ENCODE results near the gene MEIS3. TPM values are rescaled to one million over a fixed set of nuclear protein-coding genes. Genes with fewer than 3 reads are reported as not detected.

The MEIS3 gene
- total RNA-seq, 2 experiments from 2014 or later, result 1.3 TPM; not detected in 1

GRCh38 chr19:47374876-47375693 is 44.2 kb downstream of the MEIS3 start:
- no peak for DNase-seq (ENCODE audit: low spot score)
- no peak overlapping the region for H3K27ac ChIP-seq (ENCODE audit: low read depth, low read length, poor library complexity, severe bottlenecking)
- no peaks in the 10 kb centered on the region for H3K79me2 ChIP-seq (ENCODE audit: insufficient read depth, low read depth, low read length)
- H3K9me2 ChIP-seq (ENCODE audit: insufficient read depth, low read length), result no peaks in the 10 kb centered on the region
- no peak overlapping the region for H2AFZ ChIP-seq (ENCODE audit: low read length)
- H3K4me2 ChIP-seq (ENCODE audit: low read length), result no peak overlapping the region
- H3K4me1 ChIP-seq (ENCODE audit: insufficient read depth, low read length, poor library complexity, severe bottlenecking), result no peaks in the 10 kb centered on the region
- TF ChIP-seq EZH2phosphoT487 (IDR thresholded peaks at IDR 0.05; ENCODE audit: borderline replicate concordance, low read depth, low read length) (no peak), CTCF (conservative IDR thresholded peaks at IDR 0.05; ENCODE audit: low read length) (no peak)
- no peaks in the 10 kb centered on the region for H3K9me3 ChIP-seq (ENCODE audit: low read length)
- CTCF ChIA-PET (ENCODE audit: unreplicated experiment), result interaction anchor here (0.5 kb wide), 1 partner anchor 293 kb away, joined by 3 read pairs; no protein-coding TSS in a partner anchor
- H4K20me1 ChIP-seq (ENCODE audit: insufficient read depth, low read length), result no peaks in the 10 kb centered on the region
- H3K4me3 ChIP-seq (ENCODE audit: low read depth, low read length, poor library complexity, severe bottlenecking), result no peak overlapping the region
- no TSS peak for BruUV-seq (replicated peaks)
- POLR2A ChIA-PET, result no interaction called here
- intact Hi-C loops (cut with micrococcal nuclease; ENCODE audit: unreplicated experiment), result no loop called here
- H3K36me3 ChIP-seq (ENCODE audit: insufficient read depth, low read length), result peaks cover 83% of the 10 kb centered on the region

GRCh38 chr19:47373246-47374240 is 45.8 kb downstream of the MEIS3 start:
- no peak for TF ChIP-seq CTCF (conservative IDR thresholded peaks at IDR 0.05; ENCODE audit: low read length)
- TF ChIP-seq EZH2phosphoT487 (IDR thresholded peaks at IDR 0.05; ENCODE audit: borderline replicate concordance, low read depth, low read length), result no peak
- Histone ChIP-seq H3K9me3 (ENCODE audit: low read length) (no peaks in the 10 kb centered on the region), H3K4me2 (ENCODE audit: low read length) (no peak overlapping the region), H3K27ac (ENCODE audit: low read depth, low read length, poor library complexity, severe bottlenecking) (no peak overlapping the region), H3K4me1 (ENCODE audit: insufficient read depth, low read length, poor library complexity, severe bottlenecking) (no peaks in the 10 kb centered on the region), H3K36me3 (ENCODE audit: insufficient read depth, low read length) (peaks cover 92% of the 10 kb centered on the region), H3K4me3 (ENCODE audit: low read depth, low read length, poor library complexity, severe bottlenecking) (no peak overlapping the region), H4K20me1 (ENCODE audit: insufficient read depth, low read length) (no peaks in the 10 kb centered on the region), H3K9me2 (ENCODE audit: insufficient read depth, low read length) (no peaks in the 10 kb centered on the region), H2AFZ (ENCODE audit: low read length) (no peak overlapping the region), H3K79me2 (ENCODE audit: insufficient read depth, low read depth, low read length) (no peaks in the 10 kb centered on the region)
- intact Hi-C loops (cut with micrococcal nuclease; ENCODE audit: unreplicated experiment), result no loop called here
- no peak for DNase-seq (ENCODE audit: low spot score)
- POLR2A ChIA-PET, result interaction anchor here (0.6 kb wide), 1 partner anchor 198 kb away, joined by 4 read pairs; no protein-coding TSS in a partner anchor
- BruUV-seq (replicated peaks), result no TSS peak
- CTCF ChIA-PET (ENCODE audit: unreplicated experiment), result no interaction called here
